Measurements from ENCODE around the gene AP2B1. TPM values are rescaled to one million over a fixed set of nuclear protein-coding genes. Genes with fewer than 3 reads are reported as not detected.

Gene AP2B1
- total RNA-seq, 2 experiments from 2014 or later, result 161 to 172 TPM

- no peaks in the 10 kb centered on the region for H3K4me1 Mint-ChIP-seq (ENCODE audit: low read depth)
- H3K4me3 Mint-ChIP-seq, result no peak overlapping the region
- POLR2A ChIA-PET, result no interaction called here
- CTCF ChIA-PET, result interaction anchor here (1.0 kb wide), 1 partner anchor 23 kb away, joined by 3 read pairs; no protein-coding TSS in a partner anchor
- peaks cover 41% of the 10 kb centered on the region for H3K36me3 Mint-ChIP-seq (ENCODE audit: low read depth)
- H3K27me3 Mint-ChIP-seq (ENCODE audit: low read depth), result no peaks in the 10 kb centered on the region
- no peaks in the 10 kb centered on the region for H3K9me3 Mint-ChIP-seq (ENCODE audit: insufficient read depth)
- ATAC-seq, result no peak
- DNase-seq, result no peak
- H3K27ac Mint-ChIP-seq, result no peak overlapping the region
Measured at GRCh38 chr17:35630530-35631148, 43.5 kb downstream of the AP2B1 start.

GRCh38 chr17:35641032-35641431 lies 53.9 kb downstream of the AP2B1 start:
- Mint-ChIP-seq H3K27me3 (ENCODE audit: low read depth) (no peaks in the 10 kb centered on the region), H3K4me3 (no peak overlapping the region), H3K36me3 (ENCODE audit: low read depth) (peaks cover 48% of the 10 kb centered on the region), H3K27ac (no peak overlapping the region), H3K4me1 (ENCODE audit: low read depth) (no peaks in the 10 kb centered on the region), H3K9me3 (ENCODE audit: insufficient read depth) (no peaks in the 10 kb centered on the region)
- ChIA-PET POLR2A (no interaction called here), CTCF (no interaction called here)
- no peak for DNase-seq
- ATAC-seq, result no peak

- ChIA-PET POLR2A (no interaction called here), CTCF (no interaction called here)
- no peaks in the 10 kb centered on the region for H3K9me3 Mint-ChIP-seq (ENCODE audit: insufficient read depth)
- DNase-seq (no peak), ATAC-seq (no peak)
- peaks cover 38% of the 10 kb centered on the region for H3K36me3 Mint-ChIP-seq (ENCODE audit: low read depth)
- no peaks in the 10 kb centered on the region for H3K4me1 Mint-ChIP-seq (ENCODE audit: low read depth)
- no peaks in the 10 kb centered on the region for H3K27me3 Mint-ChIP-seq (ENCODE audit: low read depth)
- H3K27ac Mint-ChIP-seq, result no peak overlapping the region
- no peak overlapping the region for H3K4me3 Mint-ChIP-seq
Measured at GRCh38 chr17:35645923-35646322, 58.8 kb downstream of the AP2B1 start.

GRCh38 chr17:35651467-35651866 lies 64.3 kb downstream of the AP2B1 start:
- Mint-ChIP-seq H3K27ac (no peak overlapping the region), H3K4me3 (no peak overlapping the region), H3K9me3 (ENCODE audit: insufficient read depth) (no peaks in the 10 kb centered on the region), H3K27me3 (ENCODE audit: low read depth) (no peaks in the 10 kb centered on the region), H3K36me3 (ENCODE audit: low read depth) (peaks cover 28% of the 10 kb centered on the region), H3K4me1 (ENCODE audit: low read depth) (no peaks in the 10 kb centered on the region)
- ATAC-seq, result no peak
- CTCF ChIA-PET, result interaction anchor here (0.7 to 2.0 kb wide), 3 partner anchors 38 to 112 kb away, joined by 3 to 8 read pairs (median 5); no protein-coding TSS in a partner anchor
- no peak for DNase-seq
- POLR2A ChIA-PET, result interaction anchor here (0.6 kb wide), 1 partner anchor 72 kb away, joined by 3 read pairs; no protein-coding TSS in a partner anchor

GRCh38 chr17:35653619-35654361 lies 66.7 kb downstream of the AP2B1 start:
- Mint-ChIP-seq H3K36me3 (ENCODE audit: low read depth) (peaks cover 35% of the 10 kb centered on the region), H3K27me3 (ENCODE audit: low read depth) (no peaks in the 10 kb centered on the region), H3K9me3 (ENCODE audit: insufficient read depth) (no peaks in the 10 kb centered on the region), H3K4me3 (no peak overlapping the region), H3K27ac (no peak overlapping the region), H3K4me1 (ENCODE audit: low read depth) (no peaks in the 10 kb centered on the region)
- ATAC-seq (no peak), DNase-seq (no peak)
- CTCF ChIA-PET, result interaction anchor here (2.1 kb wide), 1 partner anchor 110 kb away, joined by 5 read pairs; no protein-coding TSS in a partner anchor
- POLR2A ChIA-PET, result no interaction called here

- Mint-ChIP-seq H3K4me3 (no peak overlapping the region), H3K9me3 (ENCODE audit: insufficient read depth) (no peaks in the 10 kb centered on the region), H3K36me3 (ENCODE audit: low read depth) (peaks cover 34% of the 10 kb centered on the region), H3K27me3 (ENCODE audit: low read depth) (no peaks in the 10 kb centered on the region), H3K27ac (no peak overlapping the region), H3K4me1 (ENCODE audit: low read depth) (no peaks in the 10 kb centered on the region)
- ChIA-PET CTCF (interaction anchor here (1.1 kb wide), 1 partner anchor 12 kb away, joined by 3 read pairs; no protein-coding TSS in a partner anchor), POLR2A (no interaction called here)
- DNase-seq (no peak), ATAC-seq (no peak)
Measured at GRCh38 chr17:35655303-35655702, 68.2 kb downstream of the AP2B1 start.

- no peak overlapping the region for H3K27ac Mint-ChIP-seq
- DNase-seq (no peak), ATAC-seq (no peak)
- ChIA-PET POLR2A (no interaction called here), CTCF (no interaction called here)
- H3K27me3 Mint-ChIP-seq (ENCODE audit: low read depth), result no peaks in the 10 kb centered on the region
- H3K4me1 Mint-ChIP-seq (ENCODE audit: low read depth), result no peaks in the 10 kb centered on the region
- H3K9me3 Mint-ChIP-seq (ENCODE audit: insufficient read depth), result no peaks in the 10 kb centered on the region
- H3K36me3 Mint-ChIP-seq (ENCODE audit: low read depth), result peaks cover 24% of the 10 kb centered on the region
- H3K4me3 Mint-ChIP-seq, result no peak overlapping the region
Measured at GRCh38 chr17:35660902-35661301, 73.8 kb downstream of the AP2B1 start.

- POLR2A ChIA-PET, result no interaction called here
- DNase-seq, result no peak
- H3K4me1 Mint-ChIP-seq (ENCODE audit: low read depth), result no peaks in the 10 kb centered on the region
Measured at GRCh38 chr17:35664685-35665084, 77.6 kb downstream of the AP2B1 start.

GRCh38 chr17:35665662-35666061 lies 78.5 kb downstream of the AP2B1 start:
- no peaks in the 10 kb centered on the region for H3K27me3 Mint-ChIP-seq (ENCODE audit: low read depth)
- CTCF ChIA-PET, result interaction anchor here (2.1 kb wide), 1 partner anchor 98 kb away, joined by 6 read pairs; no protein-coding TSS in a partner anchor
- DNase-seq (no peak), ATAC-seq (no peak)
- H3K4me1 Mint-ChIP-seq (ENCODE audit: low read depth), result no peaks in the 10 kb centered on the region
- no peak overlapping the region for H3K27ac Mint-ChIP-seq
- POLR2A ChIA-PET, result no interaction called here
- H3K9me3 Mint-ChIP-seq (ENCODE audit: insufficient read depth), result no peaks in the 10 kb centered on the region
- H3K4me3 Mint-ChIP-seq, result no peak overlapping the region
- H3K36me3 Mint-ChIP-seq (ENCODE audit: low read depth), result peaks cover 21% of the 10 kb centered on the region

More at GRCh38 chr17:35664685-35665084, 77.6 kb downstream of the AP2B1 start:
- H3K27ac Mint-ChIP-seq, result no peak overlapping the region
- no peak for ATAC-seq
- no peak overlapping the region for H3K4me3 Mint-ChIP-seq
- H3K27me3 Mint-ChIP-seq (ENCODE audit: low read depth), result no peaks in the 10 kb centered on the region
- CTCF ChIA-PET, result interaction anchor here (0.7 to 2.1 kb wide), 3 partner anchors 51 to 313 kb away, joined by 3 to 6 read pairs (median 3); no protein-coding TSS in a partner anchor
- peaks cover 17% of the 10 kb centered on the region for H3K36me3 Mint-ChIP-seq (ENCODE audit: low read depth)
- H3K9me3 Mint-ChIP-seq (ENCODE audit: insufficient read depth), result no peaks in the 10 kb centered on the region

GRCh38 chr17:35666070-35666469 lies 78.9 kb downstream of the AP2B1 start:
- POLR2A ChIA-PET, result no interaction called here
- ATAC-seq (no peak), DNase-seq (no peak)
- no peaks in the 10 kb centered on the region for H3K27me3 Mint-ChIP-seq (ENCODE audit: low read depth)
- CTCF ChIA-PET, result interaction anchor here (1.9 to 2.1 kb wide), 2 partner anchors 53 to 98 kb away, joined by 6 read pairs; no protein-coding TSS in a partner anchor
- H3K27ac Mint-ChIP-seq, result no peak overlapping the region
- H3K9me3 Mint-ChIP-seq (ENCODE audit: insufficient read depth), result no peaks in the 10 kb centered on the region
- peaks cover 25% of the 10 kb centered on the region for H3K36me3 Mint-ChIP-seq (ENCODE audit: low read depth)
- no peak overlapping the region for H3K4me3 Mint-ChIP-seq
- no peaks in the 10 kb centered on the region for H3K4me1 Mint-ChIP-seq (ENCODE audit: low read depth)

GRCh38 chr17:35666967-35667532 lies 79.9 kb downstream of the AP2B1 start:
- no peak overlapping the region for H3K27ac Mint-ChIP-seq
- ChIA-PET CTCF (interaction anchor here (1.0 to 1.9 kb wide), 3 partner anchors 11 to 97 kb away, joined by 3 to 6 read pairs (median 6); no protein-coding TSS in a partner anchor), POLR2A (no interaction called here)
- no peaks in the 10 kb centered on the region for H3K27me3 Mint-ChIP-seq (ENCODE audit: low read depth)
- H3K36me3 Mint-ChIP-seq (ENCODE audit: low read depth), result peaks cover 25% of the 10 kb centered on the region
- no peak for ATAC-seq
- no peaks in the 10 kb centered on the region for H3K9me3 Mint-ChIP-seq (ENCODE audit: insufficient read depth)
- no peak overlapping the region for H3K4me3 Mint-ChIP-seq
- H3K4me1 Mint-ChIP-seq (ENCODE audit: low read depth), result no peaks in the 10 kb centered on the region
- no peak for DNase-seq

- H3K4me1 Mint-ChIP-seq (ENCODE audit: low read depth), result no peaks in the 10 kb centered on the region
- no peaks in the 10 kb centered on the region for H3K27me3 Mint-ChIP-seq (ENCODE audit: low read depth)
- DNase-seq, result no peak
- no peak overlapping the region for H3K27ac Mint-ChIP-seq
- H3K9me3 Mint-ChIP-seq (ENCODE audit: insufficient read depth), result no peaks in the 10 kb centered on the region
- ChIA-PET CTCF (interaction anchor here (0.7 to 1.3 kb wide), 2 partner anchors 78 to 181 kb away, joined by 3 read pairs; no protein-coding TSS in a partner anchor), POLR2A (no interaction called here)
- H3K36me3 Mint-ChIP-seq (ENCODE audit: low read depth), result peaks cover 32% of the 10 kb centered on the region
- ATAC-seq, result no peak
- no peak overlapping the region for H3K4me3 Mint-ChIP-seq
Measured at GRCh38 chr17:35668802-35669201, 81.7 kb downstream of the AP2B1 start.

All from activated CD8-positive, alpha-beta T cell treated with anti-CD3 and anti-CD28 coated beads, Interleukin-2, amount 10 ng/mL, durations not matched to agents 7 days and 5 days (primary cell).